ENCODE data around the gene EXOC4.

The EXOC4 gene

GRCh38 chr7:134029743-134030142 is 776.9 kb downstream of the EXOC4 start:
- no peak overlapping the region for H3K27ac ChIP-seq (replicated peaks; ENCODE audit: low read length)
- no CpG with 5 or more reads among the region's 1 CpG for WGBS, 2 donors (ENCODE audit: extremely low coverage in 2 of 2, insufficient read length in 2 of 2, insufficient replicate concordance in 1 of 2)

GRCh38 chr7:134030460-134030865 is 777.6 kb downstream of the EXOC4 start:
- H3K4me3 ChIP-seq (ENCODE audit: low read length in 2 of 2): peak overlapping the region in 1 of 2 donors; percentile 22

More at GRCh38 chr7:134029743-134030142, 776.9 kb downstream of the EXOC4 start:
- Histone ChIP-seq H3K9me3 (replicated peaks in 1 of 2; ENCODE audit: control insufficient read depth in 2 of 2, insufficient read depth in 1 of 2, low read depth in 1 of 2, low read length in 2 of 2) (peaks cover 5% of the 10 kb centered on the region in 2 donors), H4K8ac (ENCODE audit: low read depth, low read length) (no peak overlapping the region), H3K36me3 (replicated peaks in 1 of 2; ENCODE audit: control insufficient read depth in 2 of 2, insufficient read depth in 2 of 2, low read length in 2 of 2) (peaks cover 0 to 5% of the 10 kb centered on the region in 2 donors), H3K4me3 (ENCODE audit: low read length in 2 of 2) (no peak overlapping the region), H3K4me1 (ENCODE audit: control insufficient read depth in 2 of 2, insufficient read depth in 1 of 2, low read depth in 1 of 2, low read length in 2 of 2) (peaks cover 0 to 2% of the 10 kb centered on the region in 2 donors), H3K79me1 (ENCODE audit: low read depth, low read length) (no peaks in the 10 kb centered on the region), H3K4ac (ENCODE audit: low read length) (no peak overlapping the region), H3K27me3 (ENCODE audit: control insufficient read depth in 3 of 3, insufficient read depth in 3 of 3, low read depth in 1 of 3, low read length in 3 of 3) (no peaks in the 10 kb centered on the region), H2BK15ac (ENCODE audit: low read length) (no peak overlapping the region), H4K91ac (ENCODE audit: low read depth, low read length, poor library complexity) (no peak overlapping the region), H2AK5ac (ENCODE audit: low read depth, low read length) (no peak overlapping the region), H2BK12ac (ENCODE audit: low read length) (no peak overlapping the region), H3K18ac (ENCODE audit: low read length) (no peak overlapping the region), H2BK5ac (ENCODE audit: low read length) (no peak overlapping the region), H2BK120ac (ENCODE audit: low read depth, low read length) (no peak overlapping the region), H2AFZ (ENCODE audit: low read length) (no peak overlapping the region), H3K9ac (ENCODE audit: low read depth, low read length, poor library complexity) (no peak overlapping the region), H3K4me2 (ENCODE audit: insufficient read depth, low read length, poor library complexity, severe bottlenecking) (no peak overlapping the region), H3K14ac (ENCODE audit: low read length) (no peak overlapping the region), H3K23ac (ENCODE audit: low read depth, low read length, poor library complexity) (no peak overlapping the region)
- no peak for DNase-seq (ENCODE audit: low spot score)

GRCh38 chr7:134031835-134032617 is 779.1 kb downstream of the EXOC4 start:
- no peak overlapping the region for H2AFZ ChIP-seq (ENCODE audit: low read length)
- no peak overlapping the region for H2BK5ac ChIP-seq (ENCODE audit: low read length)
- H3K79me1 ChIP-seq (ENCODE audit: low read depth, low read length): no peaks in the 10 kb centered on the region
- no peak overlapping the region for H2BK12ac ChIP-seq (ENCODE audit: low read length)
- H3K23ac ChIP-seq (ENCODE audit: low read depth, low read length, poor library complexity): no peak overlapping the region
- peaks cover 5% of the 10 kb centered on the region in 2 donors for H3K9me3 ChIP-seq (replicated peaks in 1 of 2; ENCODE audit: control insufficient read depth in 2 of 2, insufficient read depth in 1 of 2, low read depth in 1 of 2, low read length in 2 of 2)
- H3K18ac ChIP-seq (ENCODE audit: low read length): peak overlapping the region; percentile 28
- no peak overlapping the region for H3K9ac ChIP-seq (ENCODE audit: low read depth, low read length, poor library complexity)
- H3K36me3 ChIP-seq (replicated peaks in 1 of 2; ENCODE audit: control insufficient read depth in 2 of 2, insufficient read depth in 2 of 2, low read length in 2 of 2): peaks cover 0 to 5% of the 10 kb centered on the region in 2 donors
- DNase-seq (ENCODE audit: low spot score): no peak
- peak overlapping the region; percentile 2 for H3K4me2 ChIP-seq (ENCODE audit: insufficient read depth, low read length, poor library complexity, severe bottlenecking)
- H3K27me3 ChIP-seq (ENCODE audit: control insufficient read depth in 3 of 3, insufficient read depth in 3 of 3, low read depth in 1 of 3, low read length in 3 of 3): no peaks in the 10 kb centered on the region
- no peak overlapping the region for H3K27ac ChIP-seq (replicated peaks; ENCODE audit: low read length)
- H3K4me3 ChIP-seq (ENCODE audit: low read length in 2 of 2): no peak overlapping the region
- H2BK120ac ChIP-seq (ENCODE audit: low read depth, low read length): no peak overlapping the region
- H3K4ac ChIP-seq (ENCODE audit: low read length): peak overlapping the region; percentile 11
- H3K4me1 ChIP-seq (ENCODE audit: control insufficient read depth in 2 of 2, insufficient read depth in 1 of 2, low read depth in 1 of 2, low read length in 2 of 2): peaks cover 0 to 2% of the 10 kb centered on the region in 2 donors
- peak overlapping the region; percentile 53 for H4K91ac ChIP-seq (ENCODE audit: low read depth, low read length, poor library complexity)
- no peak overlapping the region for H3K14ac ChIP-seq (ENCODE audit: low read length)
- WGBS, 2 donors (ENCODE audit: extremely low coverage in 2 of 2, insufficient read length in 2 of 2, insufficient replicate concordance in 1 of 2): no CpG with 5 or more reads among the region's 3 CpGs
- H4K8ac ChIP-seq (ENCODE audit: low read depth, low read length): no peak overlapping the region
- H2BK15ac ChIP-seq (ENCODE audit: low read length): no peak overlapping the region
- no peak overlapping the region for H2AK5ac ChIP-seq (ENCODE audit: low read depth, low read length)

More at GRCh38 chr7:134030460-134030865, 777.6 kb downstream of the EXOC4 start:
- no peak overlapping the region for H3K14ac ChIP-seq (ENCODE audit: low read length)
- H2BK120ac ChIP-seq (ENCODE audit: low read depth, low read length): no peak overlapping the region
- no peak overlapping the region for H2AFZ ChIP-seq (ENCODE audit: low read length)
- H3K27me3 ChIP-seq (ENCODE audit: control insufficient read depth in 3 of 3, insufficient read depth in 3 of 3, low read depth in 1 of 3, low read length in 3 of 3): no peaks in the 10 kb centered on the region
- no peak for DNase-seq (ENCODE audit: low spot score)
- no peak overlapping the region for H2AK5ac ChIP-seq (ENCODE audit: low read depth, low read length)
- H2BK12ac ChIP-seq (ENCODE audit: low read length): peak overlapping the region; percentile 58
- H3K4me2 ChIP-seq (ENCODE audit: insufficient read depth, low read length, poor library complexity, severe bottlenecking): no peak overlapping the region
- no peak overlapping the region for H3K23ac ChIP-seq (ENCODE audit: low read depth, low read length, poor library complexity)
- H3K9ac ChIP-seq (ENCODE audit: low read depth, low read length, poor library complexity): no peak overlapping the region
- peaks cover 5% of the 10 kb centered on the region in 2 donors for H3K9me3 ChIP-seq (replicated peaks in 1 of 2; ENCODE audit: control insufficient read depth in 2 of 2, insufficient read depth in 1 of 2, low read depth in 1 of 2, low read length in 2 of 2)
- no peak overlapping the region for H3K18ac ChIP-seq (ENCODE audit: low read length)
- no peak overlapping the region for H4K91ac ChIP-seq (ENCODE audit: low read depth, low read length, poor library complexity)
- H4K8ac ChIP-seq (ENCODE audit: low read depth, low read length): no peak overlapping the region
- H3K36me3 ChIP-seq (replicated peaks in 1 of 2; ENCODE audit: control insufficient read depth in 2 of 2, insufficient read depth in 2 of 2, low read length in 2 of 2): peaks cover 0 to 5% of the 10 kb centered on the region in 2 donors
- no peaks in the 10 kb centered on the region for H3K79me1 ChIP-seq (ENCODE audit: low read depth, low read length)
- no CpG with 5 or more reads among the region's 9 CpGs for WGBS, 2 donors (ENCODE audit: extremely low coverage in 2 of 2, insufficient read length in 2 of 2, insufficient replicate concordance in 1 of 2)
- no peak overlapping the region for H3K4ac ChIP-seq (ENCODE audit: low read length)
- no peak overlapping the region for H3K27ac ChIP-seq (replicated peaks; ENCODE audit: low read length)
- H2BK5ac ChIP-seq (ENCODE audit: low read length): no peak overlapping the region
- H2BK15ac ChIP-seq (ENCODE audit: low read length): no peak overlapping the region
- peaks cover 0 to 2% of the 10 kb centered on the region in 2 donors for H3K4me1 ChIP-seq (ENCODE audit: control insufficient read depth in 2 of 2, insufficient read depth in 1 of 2, low read depth in 1 of 2, low read length in 2 of 2)

GRCh38 chr7:134034652-134035051 is 781.8 kb downstream of the EXOC4 start:
- no peak overlapping the region for H3K9ac ChIP-seq (ENCODE audit: low read depth, low read length, poor library complexity)
- H3K9me3 ChIP-seq (replicated peaks in 1 of 2; ENCODE audit: control insufficient read depth in 2 of 2, insufficient read depth in 1 of 2, low read depth in 1 of 2, low read length in 2 of 2): peaks cover 2 to 4% of the 10 kb centered on the region in 2 donors
- no peak overlapping the region for H3K4me2 ChIP-seq (ENCODE audit: insufficient read depth, low read length, poor library complexity, severe bottlenecking)
- H3K36me3 ChIP-seq (replicated peaks in 1 of 2; ENCODE audit: control insufficient read depth in 2 of 2, insufficient read depth in 2 of 2, low read length in 2 of 2): peaks cover 0 to 4% of the 10 kb centered on the region in 2 donors
- no peaks in the 10 kb centered on the region for H3K27me3 ChIP-seq (ENCODE audit: control insufficient read depth in 3 of 3, insufficient read depth in 3 of 3, low read depth in 1 of 3, low read length in 3 of 3)
- H3K27ac ChIP-seq (replicated peaks; ENCODE audit: low read length): no peak overlapping the region
- no peak overlapping the region for H2AK5ac ChIP-seq (ENCODE audit: low read depth, low read length)
- H3K4me3 ChIP-seq (ENCODE audit: low read length in 2 of 2): no peak overlapping the region
- H2BK12ac ChIP-seq (ENCODE audit: low read length): no peak overlapping the region
- no peak overlapping the region for H3K23ac ChIP-seq (ENCODE audit: low read depth, low read length, poor library complexity)
- no peak overlapping the region for H2BK120ac ChIP-seq (ENCODE audit: low read depth, low read length)
- no peak overlapping the region for H4K91ac ChIP-seq (ENCODE audit: low read depth, low read length, poor library complexity)
- H4K8ac ChIP-seq (ENCODE audit: low read depth, low read length): no peak overlapping the region
- DNase-seq (ENCODE audit: low spot score): no peak
- no peak overlapping the region for H2BK5ac ChIP-seq (ENCODE audit: low read length)
- H3K14ac ChIP-seq (ENCODE audit: low read length): no peak overlapping the region
- no peak overlapping the region for H2BK15ac ChIP-seq (ENCODE audit: low read length)
- peaks cover 0 to 2% of the 10 kb centered on the region in 2 donors for H3K4me1 ChIP-seq (ENCODE audit: control insufficient read depth in 2 of 2, insufficient read depth in 1 of 2, low read depth in 1 of 2, low read length in 2 of 2)
- H3K18ac ChIP-seq (ENCODE audit: low read length): no peak overlapping the region
- no peaks in the 10 kb centered on the region for H3K79me1 ChIP-seq (ENCODE audit: low read depth, low read length)
- WGBS, 2 donors (ENCODE audit: extremely low coverage in 2 of 2, insufficient read length in 2 of 2, insufficient replicate concordance in 1 of 2): no CpG with 5 or more reads among the region's 3 CpGs
- H3K4ac ChIP-seq (ENCODE audit: low read length): no peak overlapping the region
- no peak overlapping the region for H2AFZ ChIP-seq (ENCODE audit: low read length)
